Hepatocyte (in vitro differentiated cells): ENCODE measurements around the gene PNPLA2.

Source experiments
- CTCF ChIP-seq: fragments of 200-600 bp; sonication (generic); IDR thresholded peaks from 2 replicates; pipeline ENCODE4 v1.5.1; 2016; ENCODE audit warnings: antibody characterized with exemption, mild to moderate bottlenecking; ENCODE audit not compliant: poor library complexity
- EZH2 ChIP-seq: fragments of 200-600 bp; sonication (generic); IDR thresholded peaks from 2 replicates; pipeline ENCODE4 v1.6.1; 2016; ENCODE audit warnings: antibody characterized with exemption, mild to moderate bottlenecking, borderline replicate concordance
- EZH2phosphoT487 ChIP-seq: fragments of 200-600 bp; sonication (generic); IDR thresholded peaks from one replicate; pipeline ENCODE4 v1.6.1; 2018; ENCODE audit warnings: antibody characterized with exemption, mild to moderate bottlenecking, low read depth, moderate library complexity; ENCODE audit not compliant: unreplicated experiment, severe bottlenecking

GRCh38 chr11:867856-868358 is 49.2 kb downstream of the PNPLA2 start:
- TF ChIP-seq CTCF (no peak), EZH2phosphoT487 (no peak), EZH2 (no peak)
